ENCODE results near the gene CHI3L2. TPM values are rescaled to one million over a fixed set of nuclear protein-coding genes. Genes with fewer than 3 reads are reported as not detected.

Gene CHI3L2
- total RNA-seq, 4 donors from 2014 or later: 4.7 to 9.8 (median 7.7) TPM

DNA sequence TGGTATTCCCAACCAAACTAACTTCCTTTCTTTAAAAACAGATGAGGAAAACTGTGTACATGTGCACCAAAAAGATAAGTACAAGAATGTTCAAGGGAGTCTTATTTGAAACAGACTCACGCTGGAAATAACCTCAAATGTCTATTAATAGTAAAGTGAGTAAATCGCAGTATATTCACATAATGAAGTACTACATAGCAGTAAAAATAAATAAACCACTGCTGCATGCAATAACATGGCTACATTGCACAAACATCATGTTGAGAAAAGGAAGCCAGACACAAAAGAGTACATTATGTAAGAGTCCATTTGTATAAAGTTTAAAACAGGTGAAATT, 21.8 kb upstream of the CHI3L2 start:
- no peaks in the 10 kb centered on the region for H3K36me3 ChIP-seq
- no peak overlapping the region for H3K27ac ChIP-seq
- WGBS: 24% methylated on average over 2 of the region's 2 CpGs
- H3K4me1 ChIP-seq: peaks cover 41% of the 10 kb centered on the region
- H3K4me3 ChIP-seq: no peak overlapping the region
- no peaks in the 10 kb centered on the region for H3K9me3 ChIP-seq
- peaks cover 5% of the 10 kb centered on the region for H3K27me3 ChIP-seq
- no peak for DNase-seq (ENCODE audit: low spot score in 2 of 2)
- no peak for TF ChIP-seq POLR2AphosphoS5 (IDR thresholded peaks at IDR 0.05)
- TF ChIP-seq EP300 (IDR thresholded peaks at IDR 0.05): no peak
- TF ChIP-seq POLR2A (IDR thresholded peaks at IDR 0.05): no peak
- TF ChIP-seq, protein P1, sequence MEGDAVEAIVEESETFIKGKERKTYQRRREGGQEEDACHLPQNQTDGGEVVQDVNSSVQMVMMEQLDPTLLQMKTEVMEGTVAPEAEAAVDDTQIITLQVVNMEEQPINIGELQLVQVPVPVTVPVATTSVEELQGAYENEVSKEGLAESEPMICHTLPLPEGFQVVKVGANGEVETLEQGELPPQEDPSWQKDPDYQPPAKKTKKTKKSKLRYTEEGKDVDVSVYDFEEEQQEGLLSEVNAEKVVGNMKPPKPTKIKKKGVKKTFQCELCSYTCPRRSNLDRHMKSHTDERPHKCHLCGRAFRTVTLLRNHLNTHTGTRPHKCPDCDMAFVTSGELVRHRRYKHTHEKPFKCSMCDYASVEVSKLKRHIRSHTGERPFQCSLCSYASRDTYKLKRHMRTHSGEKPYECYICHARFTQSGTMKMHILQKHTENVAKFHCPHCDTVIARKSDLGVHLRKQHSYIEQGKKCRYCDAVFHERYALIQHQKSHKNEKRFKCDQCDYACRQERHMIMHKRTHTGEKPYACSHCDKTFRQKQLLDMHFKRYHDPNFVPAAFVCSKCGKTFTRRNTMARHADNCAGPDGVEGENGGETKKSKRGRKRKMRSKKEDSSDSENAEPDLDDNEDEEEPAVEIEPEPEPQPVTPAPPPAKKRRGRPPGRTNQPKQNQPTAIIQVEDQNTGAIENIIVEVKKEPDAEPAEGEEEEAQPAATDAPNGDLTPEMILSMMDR (IDR thresholded peaks at IDR 0.05): no peak

- peaks cover 10% of the 10 kb centered on the region for H3K4me1 ChIP-seq
- 56% methylated on average over 1 of the region's 1 CpG for WGBS
- no peak overlapping the region for H3K27ac ChIP-seq
Measured at GRCh38 chr1:111208921-111209320, 18.6 kb upstream of the CHI3L2 start.

DNA sequence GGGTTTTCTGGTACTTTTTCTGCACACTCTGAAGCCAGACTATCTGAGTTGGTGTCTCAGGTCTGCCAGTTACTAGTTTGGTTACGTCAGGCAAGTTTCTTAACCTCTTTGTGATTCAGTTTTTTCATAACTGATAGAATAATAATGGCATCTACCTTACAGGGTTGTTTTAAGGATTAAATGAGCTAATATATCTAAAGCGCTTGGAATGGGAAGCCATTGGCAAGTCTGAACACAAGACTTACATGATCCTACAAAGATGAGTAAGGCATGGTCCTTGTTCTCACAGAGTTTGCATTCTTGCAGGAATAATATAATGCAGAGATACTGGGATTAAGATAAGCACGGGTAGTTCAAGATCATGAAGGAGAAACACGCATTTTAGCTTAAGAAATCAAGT, 17.9 kb upstream of the CHI3L2 start:
- H3K9me3 ChIP-seq: no peaks in the 10 kb centered on the region
- no peak overlapping the region for H3K27ac ChIP-seq
- no peaks in the 10 kb centered on the region for H3K27me3 ChIP-seq
- H3K4me3 ChIP-seq: no peak overlapping the region
- DNase-seq (ENCODE audit: low spot score in 2 of 2): no peak
- H3K36me3 ChIP-seq: no peaks in the 10 kb centered on the region
- H3K4me1 ChIP-seq: peaks cover 3% of the 10 kb centered on the region
- WGBS: 54% methylated on average over 4 of the region's 4 CpGs
- TF ChIP-seq POLR2A (IDR thresholded peaks at IDR 0.05): no peak
- no peak for TF ChIP-seq EP300 (IDR thresholded peaks at IDR 0.05)
- TF ChIP-seq, protein P1 (IDR thresholded peaks at IDR 0.05): no peak

More at GRCh38 chr1:111208921-111209320, 18.6 kb upstream of the CHI3L2 start:
- no peak for DNase-seq (ENCODE audit: low spot score in 2 of 2)
- Histone ChIP-seq H3K9me3 (no peaks in the 10 kb centered on the region), H3K27me3 (peaks cover 2% of the 10 kb centered on the region), H3K36me3 (no peaks in the 10 kb centered on the region), H3K4me3 (no peak overlapping the region)
- TF ChIP-seq, protein P1 (IDR thresholded peaks at IDR 0.05): no peak
- TF ChIP-seq EP300 (IDR thresholded peaks at IDR 0.05) (no peak), POLR2A (IDR thresholded peaks at IDR 0.05) (no peak), POLR2AphosphoS5 (IDR thresholded peaks at IDR 0.05) (no peak)

- no peak overlapping the region for H3K27ac ChIP-seq
- H3K36me3 ChIP-seq: no peaks in the 10 kb centered on the region
- no peaks in the 10 kb centered on the region for H3K4me1 ChIP-seq
- TF ChIP-seq POLR2A (IDR thresholded peaks at IDR 0.05) (no peak), POLR2AphosphoS5 (IDR thresholded peaks at IDR 0.05) (no peak), EP300 (IDR thresholded peaks at IDR 0.05) (no peak)
- TF ChIP-seq, protein P1 (IDR thresholded peaks at IDR 0.05): no peak
- DNase-seq (ENCODE audit: low spot score in 2 of 2): no peak
- no peaks in the 10 kb centered on the region for H3K27me3 ChIP-seq
- 96% methylated on average over 1 of the region's 1 CpG for WGBS
- no peaks in the 10 kb centered on the region for H3K9me3 ChIP-seq
- H3K4me3 ChIP-seq: no peak overlapping the region
Measured at GRCh38 chr1:111211921-111212320, 15.6 kb upstream of the CHI3L2 start.

DNA sequence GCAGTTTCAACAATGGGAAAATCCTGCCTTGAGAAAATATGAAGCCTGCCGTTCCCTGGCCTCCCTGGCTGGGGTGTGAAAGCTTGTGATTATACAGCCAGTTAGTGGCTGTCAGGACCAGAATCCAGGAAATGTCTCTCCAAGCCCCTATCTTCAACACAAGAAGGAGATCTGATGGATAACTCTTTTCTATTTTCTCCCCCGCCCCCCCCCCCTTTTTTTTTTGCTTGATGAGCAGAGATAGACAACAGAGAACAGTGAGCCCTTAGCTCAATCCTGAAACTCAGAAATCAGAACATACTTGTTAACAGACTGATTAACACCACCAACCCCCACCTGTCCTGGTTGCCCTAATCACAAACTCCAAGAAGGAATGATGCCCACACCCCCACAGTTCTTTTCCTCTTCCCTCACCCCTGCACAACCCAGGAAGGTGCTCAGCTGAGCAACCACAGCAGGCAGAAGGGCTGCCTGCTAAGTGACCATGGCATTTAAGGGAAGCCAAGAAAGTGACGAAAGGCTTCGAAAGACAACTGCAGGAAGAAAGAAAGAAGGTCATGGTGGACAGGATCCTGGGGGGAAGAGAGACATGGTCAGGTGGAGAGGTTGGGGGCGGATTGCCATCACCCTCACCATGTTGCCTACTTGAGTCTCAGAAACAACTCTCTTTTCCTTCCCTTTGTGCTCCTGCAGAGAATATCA, 14.7 kb upstream of the CHI3L2 start:
- Histone ChIP-seq H3K36me3 (no peaks in the 10 kb centered on the region), H3K4me3 (no peak overlapping the region), H3K27me3 (no peaks in the 10 kb centered on the region), H3K27ac (no peak overlapping the region), H3K4me1 (no peaks in the 10 kb centered on the region), H3K9me3 (no peaks in the 10 kb centered on the region)
- no peak for TF ChIP-seq POLR2AphosphoS5 (IDR thresholded peaks at IDR 0.05)
- TF ChIP-seq, protein P1 (IDR thresholded peaks at IDR 0.05): no peak
- no peak for TF ChIP-seq EP300 (IDR thresholded peaks at IDR 0.05)
- no peak for TF ChIP-seq POLR2A (IDR thresholded peaks at IDR 0.05)
- WGBS: 85% methylated on average over 5 of the region's 5 CpGs
- no peak for DNase-seq (ENCODE audit: low spot score in 2 of 2)
